Stimulated activated CD4-positive, alpha-beta T cell treated with anti-CD3 and anti-CD28 coated beads, Interleukin-2, amount 100 ng/mL, for 24 hours (primary cell): ENCODE measurements around the gene IGF2R.

ENCODE experiments used
- DNase-seq, 2 donors: peaks; one replicate each; pipeline ENCODE4 v3.0.0-alpha.2; 2020

Gene IGF2R

GRCh38 chr6:160050022-160050421 is 81.1 kb downstream of the IGF2R start:
- DNase-seq: no peak

- no peak for DNase-seq
These were observed 82.5 kb downstream of the IGF2R start for GRCh38 chr6:160051390-160051789.

GRCh38 chr6:160054271-160054670 is 85.4 kb downstream of the IGF2R start:
- DNase-seq: no peak

- DNase-seq: no peak
These were observed 86.0 kb downstream of the IGF2R start for GRCh38 chr6:160054913-160055312.

- DNase-seq: no peak
These were observed 86.5 kb downstream of the IGF2R start for GRCh38 chr6:160055378-160055777.

GRCh38 chr6:160055813-160056212 is 86.9 kb downstream of the IGF2R start:
- no peak for DNase-seq

- no peak for DNase-seq
These were observed 88.2 kb downstream of the IGF2R start for GRCh38 chr6:160057080-160057479.

GRCh38 chr6:160058603-160059215 is 89.8 kb downstream of the IGF2R start:
- no peak for DNase-seq

- DNase-seq: no peak
These were observed 91.3 kb downstream of the IGF2R start for GRCh38 chr6:160060221-160060620.

- DNase-seq: no peak
These were observed 92.1 kb downstream of the IGF2R start for GRCh38 chr6:160060920-160061447.

GRCh38 chr6:160063771-160064413 is 95.0 kb downstream of the IGF2R start:
- DNase-seq: no peak

GRCh38 chr6:160065200-160065599 is 96.3 kb downstream of the IGF2R start:
- DNase-seq: no peak

- no peak for DNase-seq
These were observed 98.7 kb downstream of the IGF2R start for GRCh38 chr6:160067564-160067963.

- no peak for DNase-seq
These were observed 99.5 kb downstream of the IGF2R start for GRCh38 chr6:160068346-160068745.

GRCh38 chr6:160069050-160069454 is 100.2 kb downstream of the IGF2R start:
- peak in 1 of 2 donors; percentile 14 for DNase-seq

GRCh38 chr6:160069459-160069858 is 100.6 kb downstream of the IGF2R start:
- DNase-seq: no peak

- DNase-seq: no peak
These were observed 101.5 kb downstream of the IGF2R start for GRCh38 chr6:160070427-160070826.

- no peak for DNase-seq
These were observed 101.9 kb downstream of the IGF2R start for GRCh38 chr6:160070831-160071230.

- no peak for DNase-seq
These were observed 103.2 kb downstream of the IGF2R start for GRCh38 chr6:160071805-160072690.

- no peak for DNase-seq
These were observed 104.4 kb downstream of the IGF2R start for GRCh38 chr6:160073272-160073671.

- no peak for DNase-seq
These were observed 107.1 kb downstream of the IGF2R start for GRCh38 chr6:160076009-160076408.

- no peak for DNase-seq
These were observed 108.1 kb downstream of the IGF2R start for GRCh38 chr6:160077024-160077423.

GRCh38 chr6:160077526-160077925 is 108.6 kb downstream of the IGF2R start:
- no peak for DNase-seq
